GM21447 (cell line): ENCODE data around the gene CHSY1.
A peak's percentile ranks its signal among the peaks of the same experiment; 100 is the strongest.
"Not testable (repeated sequence)": the region's sequence is repeated elsewhere in the genome, so short reads cannot be mapped to it uniquely, and the experiment has no call there.

ENCODE experiments used
- ATAC-seq: cut with Tn5 transposase; IDR thresholded peaks from one replicate; pipeline ENCODE4 v1.9.1; 2021; ENCODE audit not compliant: unreplicated experiment

The CHSY1 gene

DNA sequence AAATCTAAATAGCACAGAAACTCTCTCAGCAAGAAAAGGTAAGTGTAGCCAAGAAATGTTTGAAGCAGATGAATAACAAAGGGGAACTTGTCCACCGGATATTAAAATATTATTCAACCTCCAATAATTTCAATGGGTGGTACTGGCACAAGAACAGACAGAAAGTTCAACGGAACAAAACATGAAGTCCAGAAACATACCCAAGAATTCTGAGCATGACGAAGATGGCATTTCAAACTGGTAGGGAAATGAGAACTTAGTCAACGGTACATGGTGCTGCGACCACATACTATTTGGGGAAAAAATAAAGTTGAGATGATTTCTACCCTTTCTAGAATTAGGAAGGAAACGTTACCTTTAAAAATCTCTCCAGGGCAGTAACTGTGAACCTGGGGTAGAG, 5.5 kb downstream of the CHSY1 start:
- no peak for ATAC-seq

DNA sequence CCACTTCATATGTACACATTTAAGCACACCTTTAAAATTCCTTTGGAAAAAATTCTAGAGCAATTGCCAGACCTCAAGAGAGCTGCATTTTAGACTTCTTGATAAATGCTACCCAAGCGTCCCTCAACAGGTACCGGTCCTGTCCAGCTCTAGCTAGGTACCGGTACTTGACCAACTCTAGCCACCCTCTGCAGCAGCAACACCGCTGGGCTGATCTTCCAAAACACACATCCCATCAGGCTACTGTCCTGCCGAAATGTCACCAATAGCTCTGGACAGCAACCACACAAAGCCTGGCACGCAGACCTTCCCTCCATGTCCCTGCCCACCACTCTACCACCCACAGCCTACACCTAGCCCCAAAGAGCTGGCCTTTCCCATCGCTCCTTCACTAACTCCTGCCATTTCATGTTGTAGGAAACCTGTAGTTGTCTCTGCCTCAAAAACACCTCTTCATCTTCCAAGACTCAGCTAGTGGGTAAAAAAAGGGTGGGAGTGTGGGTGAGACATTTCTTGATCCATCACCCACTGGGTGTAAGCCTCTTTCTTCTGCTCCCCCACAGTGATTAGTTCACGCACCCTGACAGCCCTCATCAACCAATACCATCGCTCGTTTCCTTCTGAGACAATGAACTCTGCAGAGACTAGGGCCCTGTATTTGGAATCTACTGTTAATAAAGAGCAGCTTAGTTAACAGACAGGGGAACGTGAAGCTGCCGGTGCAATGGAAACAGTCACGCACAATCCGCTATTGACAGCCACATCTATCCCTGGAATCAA, 6.8 kb downstream of the CHSY1 start:
- ATAC-seq: no peak

DNA sequence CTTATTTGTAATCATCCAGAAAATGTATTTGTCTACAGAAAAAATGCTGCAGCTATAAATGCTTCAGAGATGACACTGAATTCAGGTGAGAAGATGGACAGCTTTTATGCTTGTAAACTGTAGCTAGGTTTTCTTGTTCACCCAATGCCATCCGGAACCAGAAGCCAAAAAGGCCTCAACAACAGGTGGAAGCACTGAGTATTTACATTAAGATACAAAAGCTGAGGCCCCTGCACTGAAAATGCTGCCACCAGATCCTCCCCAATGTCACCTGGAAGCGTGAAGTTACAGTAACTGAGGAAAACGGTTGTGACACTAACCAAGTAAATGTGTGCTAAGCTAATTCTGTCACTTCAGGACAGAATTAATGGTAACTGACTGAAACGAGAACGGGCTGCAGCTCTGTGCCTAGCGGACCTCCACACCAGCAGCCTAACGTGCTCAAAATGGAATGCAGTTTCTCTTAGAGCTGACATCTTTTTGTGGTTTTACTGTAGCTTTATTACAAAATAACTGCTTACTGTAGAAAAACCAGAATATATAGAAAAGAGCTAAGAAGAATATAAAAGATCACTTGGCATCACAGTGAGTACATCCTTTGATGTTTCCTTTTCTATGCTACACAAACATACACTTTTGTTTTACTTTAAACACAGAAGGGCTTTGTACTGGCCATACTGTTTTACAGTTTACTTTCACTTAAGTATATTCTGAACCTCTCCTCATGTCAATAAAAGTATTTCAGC, 7.6 kb downstream of the CHSY1 start:
- no peak for ATAC-seq

DNA sequence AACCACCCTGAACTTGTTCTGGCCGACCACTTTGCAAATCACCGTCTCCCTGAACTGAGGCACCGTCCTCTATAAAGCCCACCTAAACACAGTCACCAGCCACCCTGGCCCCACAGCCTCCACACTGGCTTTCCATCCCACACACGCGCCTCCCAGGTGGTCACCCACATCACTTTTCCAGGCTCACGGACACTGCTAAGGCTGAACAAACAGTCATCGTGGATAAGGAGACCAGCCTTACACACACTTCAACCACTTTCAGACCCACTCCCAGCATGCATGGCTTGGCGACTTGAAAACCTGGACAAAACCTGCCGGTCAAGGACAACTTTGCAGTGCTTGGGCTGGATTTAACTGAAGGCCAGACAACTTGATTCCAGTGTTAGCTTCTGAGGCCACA, 8.4 kb downstream of the CHSY1 start:
- no peak for ATAC-seq

DNA sequence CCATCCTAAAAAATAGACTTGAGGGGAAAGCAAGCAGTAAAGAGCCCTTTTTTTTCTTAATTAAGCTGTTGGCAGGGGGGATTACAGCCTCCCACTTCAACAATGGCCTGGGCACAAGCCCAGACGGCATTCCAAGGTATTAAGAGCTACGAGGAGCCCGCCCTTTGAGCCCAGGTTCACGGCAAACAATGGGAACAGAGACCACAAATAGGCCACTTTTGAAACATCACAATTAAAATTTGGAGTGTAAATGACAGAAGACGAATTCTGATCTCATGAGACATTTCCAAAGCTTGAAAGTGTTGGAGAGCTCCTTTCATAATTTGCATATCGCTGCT, 8.9 kb downstream of the CHSY1 start:
- no peak for ATAC-seq

DNA sequence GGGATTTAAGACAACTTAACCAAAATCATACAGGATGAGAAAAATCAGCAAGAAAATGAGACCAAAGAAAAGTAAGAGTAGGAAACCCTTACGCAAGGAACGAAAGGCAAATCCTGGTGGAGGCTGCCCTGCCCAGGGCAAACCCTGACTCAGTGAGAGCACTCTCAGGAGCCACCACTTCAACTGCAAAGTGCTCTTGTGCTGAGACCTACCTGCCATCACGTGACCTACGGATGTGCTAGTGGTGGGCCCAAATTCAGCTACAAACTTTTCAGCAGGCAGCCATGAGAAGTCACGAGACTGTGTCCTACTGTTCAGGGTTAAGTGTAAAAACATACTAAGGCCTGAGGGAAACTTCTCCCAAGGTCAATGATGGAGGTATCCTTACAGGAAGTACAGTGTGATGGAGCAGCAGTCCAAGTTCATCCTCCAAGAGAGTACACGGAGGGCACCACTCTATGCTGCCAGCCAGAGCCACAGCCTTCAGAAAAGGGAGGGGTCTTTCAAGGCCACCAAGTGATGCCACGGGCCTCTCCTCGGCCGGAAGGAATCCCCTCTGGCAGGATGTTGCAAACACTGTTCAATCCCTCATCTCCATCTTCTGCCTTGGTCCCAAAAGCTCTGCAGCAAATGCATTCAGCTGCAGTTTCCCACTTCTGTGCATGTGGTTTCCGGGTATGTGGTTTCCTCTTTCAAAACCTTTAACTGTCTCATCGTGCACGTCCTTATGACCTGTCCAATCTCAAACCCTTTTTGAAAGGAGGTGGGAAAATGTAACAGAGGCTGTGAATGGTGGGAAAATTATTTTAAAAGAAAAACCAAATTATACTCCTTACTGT, 9.5 kb downstream of the CHSY1 start:
- ATAC-seq: peak; percentile 82

DNA sequence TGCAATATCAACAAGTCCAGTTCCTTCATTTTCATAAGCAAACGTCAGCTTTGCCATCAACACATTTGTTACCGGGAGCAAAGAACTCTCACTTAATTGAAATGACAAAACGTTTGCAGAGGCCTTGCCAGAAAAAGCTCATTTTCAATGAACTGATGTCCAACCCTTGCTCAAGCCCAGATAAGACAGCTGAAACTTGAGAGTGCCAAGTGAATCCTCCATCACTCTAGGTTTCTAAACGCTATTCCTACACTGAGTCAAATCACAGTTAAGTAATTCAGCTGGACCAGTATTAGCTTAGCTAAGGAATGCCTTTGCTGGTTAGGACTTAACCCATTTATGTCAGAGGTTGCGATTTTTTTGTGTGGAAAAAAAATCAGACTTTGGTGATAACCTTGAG, 11.5 kb downstream of the CHSY1 start:
- ATAC-seq: no peak

DNA sequence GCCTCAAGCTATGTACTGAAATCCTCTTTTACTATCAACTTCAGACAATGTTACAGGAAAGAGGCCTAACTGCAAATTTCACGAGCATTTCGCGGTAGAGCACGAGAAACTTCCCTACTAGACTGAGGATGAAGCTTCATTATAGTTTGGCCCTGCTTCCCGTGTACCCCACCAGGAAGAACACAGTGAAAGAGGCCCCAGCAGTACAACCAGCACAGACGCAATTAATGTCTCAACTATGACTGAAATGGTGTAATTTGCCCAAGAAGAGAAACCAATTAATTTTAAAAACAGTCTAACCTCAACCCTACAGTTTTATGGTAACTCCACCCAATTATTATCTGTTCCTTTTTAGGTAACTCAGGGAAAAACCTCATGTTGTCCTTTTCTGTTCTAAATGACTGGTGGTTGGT, 12.1 kb downstream of the CHSY1 start:
- ATAC-seq: no peak

DNA sequence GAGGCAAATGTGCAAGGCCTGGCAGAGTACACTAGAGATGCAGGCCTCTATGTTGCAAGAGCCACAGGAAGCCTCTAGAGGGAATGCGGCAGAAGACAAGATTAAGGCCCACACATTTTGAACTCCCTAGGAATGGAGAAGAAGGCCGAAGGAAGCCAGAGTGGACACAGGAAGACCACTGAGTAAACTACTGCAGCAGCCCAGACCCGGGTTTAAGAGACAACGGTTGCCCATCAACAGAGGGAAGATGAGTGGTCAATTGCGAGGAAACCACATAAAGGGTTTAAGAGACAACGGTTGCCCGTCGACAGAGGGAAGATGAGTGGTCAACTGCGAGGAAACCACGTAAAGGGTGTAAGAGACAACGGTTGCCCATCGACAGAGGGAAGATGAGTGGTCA, 14.6 kb downstream of the CHSY1 start:
- ATAC-seq: no peak

DNA sequence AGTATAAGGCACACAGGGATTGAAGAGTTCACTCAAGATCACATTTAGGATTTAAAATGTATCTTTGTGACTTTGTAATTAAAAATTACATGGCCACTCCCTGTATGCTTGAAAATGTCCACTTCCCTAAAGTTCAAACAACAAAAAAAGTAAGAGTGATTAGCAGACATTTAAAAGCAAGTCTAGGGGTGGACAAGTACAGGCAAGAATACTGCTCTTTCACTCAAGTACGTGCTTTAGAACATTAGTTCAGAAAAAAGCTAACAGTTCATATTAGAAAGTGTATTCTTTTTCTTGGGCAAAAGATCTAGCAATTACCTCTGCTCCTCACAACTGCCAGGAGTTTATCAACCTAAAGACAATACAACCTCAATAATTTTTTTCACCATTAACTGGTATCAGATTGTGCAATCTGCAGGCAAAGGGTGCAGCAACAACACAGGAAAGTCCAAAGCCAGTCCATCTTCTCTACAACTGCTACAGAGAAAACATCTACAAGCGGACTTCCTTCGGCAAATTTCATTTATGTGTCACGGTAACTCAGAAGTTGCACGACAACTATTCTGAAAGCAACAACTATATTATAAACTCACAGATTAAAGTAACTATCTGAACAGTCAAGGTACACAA, 18.1 kb downstream of the CHSY1 start:
- ATAC-seq: no peak

DNA sequence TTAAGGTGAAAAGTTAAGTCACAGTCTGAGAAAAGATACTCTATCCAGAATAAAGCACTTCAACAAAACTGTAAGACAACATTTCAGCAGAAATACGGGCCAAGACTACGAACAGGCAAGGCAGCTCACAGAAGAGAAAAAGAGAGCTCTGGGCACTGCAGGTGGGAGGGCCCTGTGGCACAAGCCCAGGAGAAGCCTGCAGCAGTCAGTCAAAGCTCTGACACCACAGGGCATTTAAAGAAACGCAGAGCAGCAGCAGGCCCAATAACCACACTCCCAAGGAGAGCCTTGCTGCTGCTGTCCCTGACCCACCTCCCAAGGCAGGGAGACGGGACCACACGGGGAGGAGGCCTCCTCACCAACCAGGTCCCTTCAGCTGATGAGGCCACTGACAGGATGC, 19.2 kb downstream of the CHSY1 start:
- no peak for ATAC-seq

DNA sequence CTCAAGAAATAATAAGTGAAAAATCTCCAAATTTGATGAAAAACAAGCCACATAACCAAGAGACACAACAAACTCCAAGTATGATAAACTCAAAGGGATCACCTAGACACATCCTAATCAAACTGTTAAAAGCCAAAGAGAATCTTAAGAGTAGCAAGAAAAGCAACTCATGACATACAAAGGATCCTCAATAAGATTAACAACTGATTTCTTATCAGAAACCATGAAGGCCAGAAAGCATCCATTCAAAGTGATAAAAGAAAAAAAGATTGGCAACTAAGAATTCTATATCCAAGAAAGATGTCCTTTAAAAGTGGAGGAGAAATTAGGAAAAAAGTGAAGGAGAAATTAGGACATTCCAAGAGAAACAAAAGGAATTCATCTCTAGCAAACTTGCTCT, 23.5 kb downstream of the CHSY1 start:
- ATAC-seq: no peak

DNA sequence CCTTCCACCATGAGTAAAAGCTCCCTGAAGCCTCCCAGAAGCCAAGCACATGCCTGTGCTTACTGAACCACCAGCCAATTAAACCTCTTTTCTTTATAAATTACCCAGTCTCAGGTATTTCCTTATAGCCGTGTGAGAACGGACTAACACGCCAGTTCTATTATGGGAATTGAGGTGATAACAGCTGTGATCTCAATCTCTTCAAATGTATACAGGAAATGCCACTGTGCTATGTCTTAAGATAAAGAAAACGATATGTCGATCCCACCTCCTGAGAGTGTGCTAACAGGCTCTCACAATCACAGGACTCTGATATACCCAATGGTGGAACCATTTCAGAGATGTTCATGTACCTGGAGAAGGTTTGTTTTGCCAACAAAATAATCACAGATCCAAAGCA, 26.2 kb downstream of the CHSY1 start:
- no peak for ATAC-seq

DNA sequence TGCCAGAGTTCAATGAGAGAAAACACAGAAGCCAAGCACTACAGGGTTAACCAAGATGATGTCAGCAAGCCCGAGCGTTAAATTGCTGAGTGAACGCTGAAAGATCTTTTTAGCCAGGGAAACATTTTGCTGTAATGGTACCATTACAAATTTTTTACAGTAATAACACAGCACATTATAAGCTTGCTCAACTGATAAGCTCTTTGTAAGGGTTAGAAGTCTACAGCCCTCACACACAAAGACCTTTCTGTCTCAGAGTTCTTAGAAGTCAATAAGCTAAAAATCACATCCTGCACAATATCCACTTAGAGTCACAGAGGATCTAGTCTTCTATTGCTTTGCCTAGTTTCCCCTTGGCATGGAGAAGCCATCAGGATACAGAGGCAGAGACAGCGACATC, 29.9 kb downstream of the CHSY1 start:
- ATAC-seq: no peak

DNA sequence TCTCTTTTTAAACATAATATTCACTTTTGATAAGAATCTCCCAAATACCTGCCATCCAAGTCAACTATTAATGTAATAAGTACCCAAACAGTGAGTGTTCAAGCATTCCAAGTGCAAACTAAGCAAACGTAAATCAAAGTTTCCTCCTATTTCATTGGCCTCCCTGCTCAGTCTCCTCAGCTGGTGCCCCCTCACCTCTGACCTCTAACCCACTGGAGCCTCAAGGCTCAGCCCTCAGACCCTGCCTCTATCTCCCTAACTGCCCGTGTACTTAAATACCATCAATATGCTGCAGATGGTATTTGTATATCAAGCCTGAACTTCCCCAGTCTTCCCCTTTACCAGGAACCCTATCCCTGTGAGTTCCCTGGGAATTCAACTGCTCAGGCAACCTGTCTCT, 31.8 kb downstream of the CHSY1 start:
- ATAC-seq: no peak

DNA sequence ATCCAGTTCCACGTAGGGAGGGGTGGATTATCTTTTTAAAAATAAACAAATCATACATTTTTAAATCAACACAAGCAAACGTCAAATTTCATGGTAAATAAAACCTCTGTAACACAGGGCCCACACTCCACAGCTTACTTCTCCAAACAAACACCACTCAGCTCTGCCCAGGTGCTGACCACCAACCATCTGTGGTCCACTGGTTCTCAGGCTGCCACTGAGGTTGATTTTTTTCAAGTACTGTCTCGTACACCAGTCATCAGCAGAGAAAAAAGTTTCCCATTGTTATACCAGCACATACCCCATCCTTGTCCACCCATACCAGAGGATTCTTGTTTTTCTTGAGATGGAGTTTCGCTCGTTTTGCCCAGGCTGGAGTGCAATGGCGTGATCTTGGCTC, 32.4 kb downstream of the CHSY1 start:
- no peak for ATAC-seq

DNA sequence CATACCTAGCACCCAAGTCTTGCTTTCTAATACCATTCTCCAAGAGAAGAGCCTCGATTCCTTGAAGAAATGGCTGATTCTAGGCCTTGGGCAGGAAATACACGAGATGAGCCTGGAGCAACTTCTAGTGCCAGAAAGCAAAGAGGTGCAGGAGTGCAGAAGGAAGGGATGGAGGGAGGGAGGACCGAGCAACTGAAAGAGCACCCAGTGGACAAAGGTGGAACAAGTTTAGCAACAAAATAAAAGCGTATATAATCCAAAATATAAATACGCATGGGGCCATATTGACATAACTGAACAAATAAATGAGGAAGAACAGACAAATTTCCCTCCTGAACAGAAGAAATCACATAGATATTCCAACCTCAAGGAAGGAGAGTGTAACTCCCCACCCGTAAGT, 34.4 kb downstream of the CHSY1 start:
- no peak for ATAC-seq

DNA sequence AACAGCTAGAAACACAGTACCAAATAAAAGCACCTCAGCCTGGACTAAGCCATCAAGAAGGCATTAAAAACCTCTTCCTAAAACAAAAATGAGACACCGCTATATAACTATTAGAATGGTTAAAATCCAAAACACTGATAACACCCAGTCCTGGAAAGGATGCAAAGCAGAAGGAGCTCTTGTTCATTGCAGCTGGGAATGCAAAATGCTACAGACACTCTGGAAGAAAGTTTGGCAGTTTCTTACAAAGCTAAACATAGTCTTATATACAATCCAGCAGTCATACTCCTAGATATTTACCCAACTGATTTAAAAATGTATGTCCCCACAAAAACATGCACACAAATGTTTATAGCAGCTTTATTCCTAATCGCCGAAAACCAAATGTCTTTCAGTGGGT, 35.7 kb downstream of the CHSY1 start:
- ATAC-seq: no peak

DNA sequence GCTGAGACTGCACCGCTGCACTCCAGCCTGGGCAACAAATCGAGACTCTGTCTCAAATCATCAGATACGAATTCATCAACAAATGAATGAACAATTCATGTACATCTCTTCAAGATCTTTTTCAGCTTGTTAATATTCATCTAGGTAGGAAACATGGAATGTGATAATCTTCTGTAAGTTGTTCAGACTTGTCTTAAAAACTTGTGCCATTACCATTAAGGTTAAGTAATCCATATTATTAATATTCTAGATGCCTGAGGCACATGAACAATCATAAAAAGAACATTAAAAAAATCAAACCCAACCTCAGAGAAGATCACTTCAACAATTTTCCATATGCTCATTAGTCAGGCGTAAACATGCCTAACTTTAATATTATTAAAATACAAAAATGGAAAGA, 36.2 kb downstream of the CHSY1 start:
- ATAC-seq: no peak

DNA sequence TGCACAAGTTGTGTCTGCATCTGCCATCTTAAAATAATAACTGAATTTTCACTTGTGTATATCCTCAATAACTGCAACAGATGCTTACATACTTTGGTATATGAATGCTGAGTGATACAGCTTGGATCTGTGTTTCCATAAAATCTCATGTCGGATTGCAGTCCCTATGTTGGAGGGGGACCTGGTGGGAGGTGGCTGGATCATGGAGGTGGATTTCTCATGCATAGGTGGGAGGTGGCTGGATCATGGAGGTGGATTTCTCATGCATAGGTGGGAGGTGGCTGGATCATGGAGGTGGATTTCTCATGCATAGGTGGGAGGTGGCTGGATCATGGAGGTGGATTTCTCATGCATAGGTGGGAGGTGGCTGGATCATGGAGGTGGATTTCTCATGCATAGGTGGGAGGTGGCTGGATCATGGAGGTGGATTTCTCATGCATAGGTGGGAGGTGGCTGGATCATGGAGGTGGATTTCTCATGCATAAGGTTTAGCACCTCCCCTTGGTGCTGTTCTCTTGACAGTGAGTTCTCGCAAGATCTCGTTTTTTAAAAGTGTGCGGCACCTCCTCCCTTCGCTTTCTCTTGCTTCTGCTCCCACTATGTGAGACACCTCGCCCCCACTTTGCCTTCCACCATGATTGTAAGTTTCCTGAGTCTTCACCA, 37.3 kb downstream of the CHSY1 start:
- ATAC-seq: not testable (repeated sequence)

DNA sequence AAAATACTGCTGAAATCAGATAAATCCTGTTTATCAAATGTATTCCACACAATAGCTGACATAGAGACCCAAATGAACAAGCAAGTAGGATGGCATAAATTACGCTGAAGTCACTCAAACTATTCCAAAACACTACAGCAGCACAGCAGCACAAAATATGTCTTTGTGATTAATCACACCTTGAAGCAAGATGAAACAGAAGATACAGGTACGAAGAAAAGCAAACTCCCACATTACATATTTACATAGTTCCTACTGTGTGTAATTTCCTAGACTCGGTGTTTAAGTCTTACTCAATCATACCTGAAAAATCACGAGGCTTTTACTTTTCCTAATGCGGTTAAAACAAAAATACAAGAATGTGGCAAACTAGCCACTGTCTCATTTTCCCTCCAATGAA, 38.3 kb downstream of the CHSY1 start:
- ATAC-seq: no peak
